OCI-LY1 (cell line): ENCODE measurements around the gene PLEKHB2.

Experiments
- H2AFZ ChIP-seq: fragments of 200-600 bp; sonication (generic), shearing (Covaris generic); 2 replicates; pipeline ENCODE4 v1.6.0; 2014; ENCODE audit warnings: antibody characterized with exemption, mild to moderate bottlenecking, low read length
- H3F3A ChIP-seq: fragments of 200-600 bp; sonication (generic), shearing (Covaris generic); 2 replicates; pipeline ENCODE4 v1.6.0; 2014; ENCODE audit warnings: mild to moderate bottlenecking, antibody characterized with exemption, low read length, moderate library complexity; ENCODE audit not compliant: insufficient read depth
- H3K27ac ChIP-seq: fragments of 200-600 bp; sonication (generic); 2 replicates; pipeline ENCODE4 v1.5.1; 2014; ENCODE audit warnings: low read length, mixed run types, mild to moderate bottlenecking, low read depth; ENCODE audit not compliant: poor library complexity, severe bottlenecking
- H3K27me3 ChIP-seq: fragments of 200-600 bp; sonication (generic); 2 replicates; pipeline ENCODE4 v1.6.0; 2014; ENCODE audit warnings: antibody characterized with exemption, mild to moderate bottlenecking, low read length, moderate library complexity; ENCODE audit not compliant: insufficient read depth
- H3K36me3 ChIP-seq: fragments of 200-600 bp; sonication (generic); 2 replicates; pipeline ENCODE4 v1.6.1; 2014; ENCODE audit warnings: mild to moderate bottlenecking, antibody characterized with exemption, low read length, moderate library complexity, mixed read lengths; ENCODE audit not compliant: insufficient read depth
- H3K4me1 ChIP-seq: fragments of 200-600 bp; sonication (generic); 2 replicates; pipeline ENCODE4 v1.5.1; 2014; ENCODE audit warnings: mild to moderate bottlenecking, low read length, moderate library complexity; ENCODE audit not compliant: insufficient read depth, severe bottlenecking
- H3K4me2 ChIP-seq: fragments of 200-600 bp; sonication (generic), shearing (Covaris generic); 2 replicates; pipeline ENCODE4 v1.6.1; 2014; ENCODE audit warnings: low read length
- H3K4me3 ChIP-seq: fragments of 200-600 bp; sonication (generic); 2 replicates; pipeline ENCODE4 v1.5.1; 2014; ENCODE audit warnings: low read length, low read depth, mild to moderate bottlenecking, mixed read lengths; ENCODE audit not compliant: poor library complexity, severe bottlenecking
- H3K79me2 ChIP-seq: fragments of 200-600 bp; shearing (Covaris generic); 2 replicates; pipeline ENCODE4 v1.6.1; 2016; ENCODE audit warnings: mixed run types, low read length, mixed read lengths; ENCODE audit not compliant: insufficient read depth
- H3K9ac ChIP-seq: fragments of 200-600 bp; sonication (generic), shearing (Covaris generic); 2 replicates; pipeline ENCODE4 v1.6.1; 2014; ENCODE audit warnings: mild to moderate bottlenecking, low read length, mixed read lengths
- H3K9me2 ChIP-seq: fragments of 200-600 bp; sonication (generic), shearing (Covaris generic); 2 replicates; pipeline ENCODE4 v1.6.1; 2014; ENCODE audit warnings: low read depth, mild to moderate bottlenecking, low read length, mixed read lengths
- H3K9me3 ChIP-seq: fragments of 200-600 bp; shearing (Covaris generic); 2 replicates; pipeline ENCODE4 v1.6.1; 2014; ENCODE audit warnings: low read length, mixed read lengths
- H4K20me1 ChIP-seq: fragments of 200-600 bp; sonication (generic), shearing (Covaris generic); 2 replicates; pipeline ENCODE4 v1.6.0; 2016; ENCODE audit warnings: mild to moderate bottlenecking, low read length; ENCODE audit not compliant: insufficient read depth
- EZH2 ChIP-seq: fragments of 200-600 bp; sonication (generic), shearing (Covaris generic); IDR thresholded peaks from 2 replicates; pipeline ENCODE4 v1.8.0; 2017; ENCODE audit warnings: borderline replicate concordance, mixed run types, mild to moderate bottlenecking, antibody characterized with exemption, low read length, moderate library complexity, mixed read lengths
- TF ChIP-seq, protein P1 (sequence below): fragments of 200-600 bp; sonication (generic), shearing (Covaris generic); IDR thresholded peaks from 2 replicates; pipeline ENCODE4 v1.5.1; 2017; ENCODE audit warnings: mild to moderate bottlenecking, antibody characterized with exemption, low read length, moderate library complexity, mixed read lengths

The PLEKHB2 gene

GRCh38 chr2:131120815-131121317, 15.7 kb downstream of the PLEKHB2 start:
- Histone ChIP-seq H3K9me2 (no peaks in the 10 kb centered on the region), H3F3A (no peaks in the 10 kb centered on the region), H3K4me3 (no peak overlapping the region), H3K4me2 (no peak overlapping the region), H4K20me1 (no peaks in the 10 kb centered on the region), H3K36me3 (peaks cover 38% of the 10 kb centered on the region), H3K27ac (no peak overlapping the region), H3K27me3 (no peaks in the 10 kb centered on the region), H3K4me1 (no peaks in the 10 kb centered on the region), H3K9ac (no peak overlapping the region), H3K9me3 (peaks cover 4% of the 10 kb centered on the region), H2AFZ (no peak overlapping the region), H3K79me2 (peaks cover 30% of the 10 kb centered on the region)
- TF ChIP-seq, protein P1, sequence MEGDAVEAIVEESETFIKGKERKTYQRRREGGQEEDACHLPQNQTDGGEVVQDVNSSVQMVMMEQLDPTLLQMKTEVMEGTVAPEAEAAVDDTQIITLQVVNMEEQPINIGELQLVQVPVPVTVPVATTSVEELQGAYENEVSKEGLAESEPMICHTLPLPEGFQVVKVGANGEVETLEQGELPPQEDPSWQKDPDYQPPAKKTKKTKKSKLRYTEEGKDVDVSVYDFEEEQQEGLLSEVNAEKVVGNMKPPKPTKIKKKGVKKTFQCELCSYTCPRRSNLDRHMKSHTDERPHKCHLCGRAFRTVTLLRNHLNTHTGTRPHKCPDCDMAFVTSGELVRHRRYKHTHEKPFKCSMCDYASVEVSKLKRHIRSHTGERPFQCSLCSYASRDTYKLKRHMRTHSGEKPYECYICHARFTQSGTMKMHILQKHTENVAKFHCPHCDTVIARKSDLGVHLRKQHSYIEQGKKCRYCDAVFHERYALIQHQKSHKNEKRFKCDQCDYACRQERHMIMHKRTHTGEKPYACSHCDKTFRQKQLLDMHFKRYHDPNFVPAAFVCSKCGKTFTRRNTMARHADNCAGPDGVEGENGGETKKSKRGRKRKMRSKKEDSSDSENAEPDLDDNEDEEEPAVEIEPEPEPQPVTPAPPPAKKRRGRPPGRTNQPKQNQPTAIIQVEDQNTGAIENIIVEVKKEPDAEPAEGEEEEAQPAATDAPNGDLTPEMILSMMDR, result no peak
- no peak for TF ChIP-seq EZH2

GRCh38 chr2:131121464-131121863, 16.3 kb downstream of the PLEKHB2 start:
- H3K9me2 ChIP-seq, result no peaks in the 10 kb centered on the region
- no peak overlapping the region for H3K27ac ChIP-seq
- no peaks in the 10 kb centered on the region for H3F3A ChIP-seq
- H4K20me1 ChIP-seq, result no peaks in the 10 kb centered on the region
- peaks cover 38% of the 10 kb centered on the region for H3K36me3 ChIP-seq
- no peak overlapping the region for H3K4me2 ChIP-seq
- H3K27me3 ChIP-seq, result no peaks in the 10 kb centered on the region
- no peak overlapping the region for H3K4me3 ChIP-seq
- H3K9me3 ChIP-seq, result no peaks in the 10 kb centered on the region
- H2AFZ ChIP-seq, result no peak overlapping the region
- no peak overlapping the region for H3K9ac ChIP-seq
- no peak for TF ChIP-seq EZH2
- TF ChIP-seq, protein P1, result no peak
- H3K4me1 ChIP-seq, result no peaks in the 10 kb centered on the region
- H3K79me2 ChIP-seq, result peaks cover 26% of the 10 kb centered on the region

GRCh38 chr2:131122496-131122895, 17.4 kb downstream of the PLEKHB2 start:
- no peak overlapping the region for H3K27ac ChIP-seq
- no peak overlapping the region for H3K4me2 ChIP-seq
- H3F3A ChIP-seq, result no peaks in the 10 kb centered on the region
- H3K4me3 ChIP-seq, result no peak overlapping the region
- peaks cover 43% of the 10 kb centered on the region for H3K36me3 ChIP-seq
- H2AFZ ChIP-seq, result no peak overlapping the region
- H3K27me3 ChIP-seq, result no peaks in the 10 kb centered on the region
- TF ChIP-seq EZH2, result no peak
- TF ChIP-seq, protein P1, result no peak
- no peaks in the 10 kb centered on the region for H3K4me1 ChIP-seq
- H3K79me2 ChIP-seq, result peaks cover 23% of the 10 kb centered on the region
- H3K9me3 ChIP-seq, result no peaks in the 10 kb centered on the region
- no peak overlapping the region for H3K9ac ChIP-seq
- no peaks in the 10 kb centered on the region for H4K20me1 ChIP-seq
- H3K9me2 ChIP-seq, result no peaks in the 10 kb centered on the region
